GM19324 (cell line): ENCODE measurements around the gene ATP8A1.

Source experiments
- ATAC-seq: cut with Tn5 transposase; IDR thresholded peaks from one replicate; pipeline ENCODE4 v1.9.1; 2021; ENCODE audit warnings: mild to moderate bottlenecking, moderate library complexity; ENCODE audit not compliant: unreplicated experiment, low FRiP score

Gene ATP8A1

DNA sequence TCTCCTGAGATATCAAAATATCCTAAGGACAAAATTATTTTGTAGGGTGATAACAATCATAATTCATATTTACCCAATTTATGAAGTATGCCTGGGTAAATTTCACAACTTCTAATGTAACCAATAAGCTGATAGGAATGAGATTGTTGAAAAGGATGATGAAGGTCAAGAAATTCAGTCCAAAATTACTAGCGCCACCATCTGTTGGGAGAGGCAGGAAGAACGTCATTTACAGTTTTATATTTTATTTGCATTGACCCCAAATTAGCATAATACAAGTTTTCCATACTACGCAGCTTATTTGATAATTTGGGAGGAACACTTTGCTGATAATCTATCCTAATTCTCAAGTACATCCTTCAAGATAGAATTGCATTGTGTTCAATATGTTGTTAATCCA is 78.7 kb downstream of the ATP8A1 start:
- ATAC-seq: no peak

DNA sequence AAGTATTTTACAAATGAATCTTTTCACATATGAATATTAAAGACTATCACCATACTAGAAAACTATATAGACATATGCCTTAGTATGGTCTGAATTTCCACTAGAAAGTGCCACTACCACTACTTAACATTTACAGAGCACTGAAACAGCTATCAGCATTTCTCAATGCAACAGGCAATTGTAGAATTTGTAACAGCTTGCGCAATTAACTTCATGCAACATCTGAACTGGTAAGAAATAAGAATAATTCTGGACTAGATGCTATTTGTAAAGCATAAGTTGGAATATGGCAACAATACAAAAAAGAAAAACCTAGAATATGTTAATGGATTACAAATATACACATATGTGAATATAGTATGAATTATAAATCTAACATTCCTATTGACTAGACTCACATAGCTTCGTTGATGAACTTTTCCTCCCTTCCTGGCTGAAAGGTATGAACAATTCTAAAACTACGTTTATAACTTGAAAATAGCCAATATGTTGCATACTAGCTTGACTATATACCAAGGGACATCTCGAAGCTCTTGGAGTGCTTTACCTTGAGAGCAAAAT is 82.0 kb downstream of the ATP8A1 start:
- ATAC-seq: no peak

DNA sequence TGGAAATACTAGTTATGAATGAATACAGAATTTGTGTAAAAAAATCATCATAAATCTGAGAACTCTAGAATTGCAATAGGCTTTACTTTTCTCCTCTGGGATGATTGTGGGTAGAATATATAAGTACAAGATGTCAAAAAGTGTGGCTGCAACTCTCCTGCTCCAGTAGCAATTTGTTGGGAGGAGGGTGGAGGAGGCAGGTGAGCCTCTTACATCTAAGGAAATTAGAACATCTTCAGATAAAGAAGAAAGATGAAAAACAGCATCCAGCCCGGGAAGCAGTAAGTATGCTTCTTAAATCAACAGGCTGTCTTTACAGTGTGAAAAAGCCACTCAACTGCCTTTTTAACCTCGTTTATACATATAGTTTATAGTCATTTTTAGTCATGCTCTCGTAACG is 83.7 kb downstream of the ATP8A1 start:
- no peak for ATAC-seq

DNA sequence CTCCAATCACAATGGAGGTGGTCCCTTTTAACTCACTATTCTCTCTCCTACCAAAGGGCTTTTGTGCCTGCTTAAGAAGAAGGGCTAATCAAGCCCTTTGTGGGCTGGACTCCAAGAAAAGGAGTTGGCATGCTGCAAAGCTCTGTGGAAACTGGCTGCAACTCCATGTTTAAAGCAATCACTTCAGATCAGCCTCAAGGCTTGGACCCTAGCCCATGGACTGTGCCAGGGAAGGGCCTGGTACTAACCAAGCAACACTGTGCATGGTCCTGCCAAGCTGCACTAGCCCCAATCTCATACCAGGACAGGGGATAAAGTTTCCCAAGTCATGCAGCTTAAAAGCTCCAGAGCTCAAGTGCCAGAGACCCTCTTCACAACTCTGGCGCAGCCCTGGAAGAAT is 86.7 kb downstream of the ATP8A1 start:
- ATAC-seq: no peak

DNA sequence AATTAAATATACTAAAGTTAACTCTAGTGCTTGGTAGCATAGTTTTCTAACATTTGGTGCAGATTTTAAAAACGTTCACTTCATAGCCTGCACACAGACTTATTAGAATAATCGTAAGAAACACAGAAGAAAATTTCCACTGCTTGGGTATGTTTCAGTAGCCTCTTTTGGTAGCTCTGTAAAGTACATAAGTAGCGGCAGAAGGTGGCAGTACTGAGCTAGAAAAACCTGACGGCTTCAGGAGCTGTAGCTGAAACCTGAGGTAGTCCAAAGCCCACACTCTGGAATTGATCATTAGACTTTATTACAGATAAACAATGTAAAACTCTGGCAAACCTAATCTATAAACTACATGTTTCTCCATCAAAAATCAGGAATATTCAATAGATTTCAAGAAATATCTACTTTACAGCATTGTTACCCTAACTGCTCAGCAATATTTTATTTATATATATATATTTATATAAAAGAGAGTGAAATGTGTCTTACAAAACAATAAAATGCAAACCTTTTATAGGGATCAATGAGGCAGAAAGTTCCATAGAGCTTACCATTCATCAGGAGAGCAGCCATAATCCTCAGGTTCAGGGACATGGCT is 88.2 kb downstream of the ATP8A1 start:
- peak; percentile 75 for ATAC-seq

DNA sequence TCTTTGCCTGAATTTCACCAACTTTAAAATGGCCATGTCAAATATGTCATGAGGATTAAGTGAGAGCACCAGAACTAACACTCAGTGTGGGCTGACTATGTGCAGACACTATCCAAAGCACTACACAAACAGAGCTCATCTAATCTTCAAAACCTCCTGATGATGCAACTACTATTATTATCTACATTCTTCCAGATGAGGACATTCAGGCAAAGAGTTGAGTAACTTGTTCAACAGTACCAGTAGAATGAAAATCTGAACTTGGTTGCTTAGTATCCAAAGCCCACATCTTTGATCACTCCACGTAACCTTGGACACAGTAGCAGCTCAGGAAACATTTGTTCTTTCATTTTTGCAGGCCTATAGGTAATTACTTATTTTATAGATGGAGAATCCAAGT is 90.1 kb downstream of the ATP8A1 start:
- ATAC-seq: no peak

DNA sequence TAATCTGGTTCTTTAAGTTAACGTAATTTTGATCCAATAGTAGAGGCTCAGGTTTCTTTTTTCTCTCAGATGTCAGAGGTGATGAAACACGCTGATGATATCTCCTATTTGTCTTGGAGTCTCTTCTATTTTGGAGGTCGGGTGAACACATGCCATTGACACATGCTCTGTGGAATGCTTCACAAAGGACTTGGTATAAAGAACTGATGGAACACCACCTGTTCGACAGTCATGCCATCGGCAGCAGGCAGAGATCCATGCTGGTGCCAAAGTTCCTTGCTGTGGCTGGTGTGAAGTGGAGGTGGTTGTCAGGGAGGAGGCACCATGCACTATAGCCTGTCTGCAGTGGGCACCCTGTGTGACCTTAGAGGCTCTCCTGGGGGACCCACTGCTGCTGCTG is 94.9 kb downstream of the ATP8A1 start:
- ATAC-seq: no peak

DNA sequence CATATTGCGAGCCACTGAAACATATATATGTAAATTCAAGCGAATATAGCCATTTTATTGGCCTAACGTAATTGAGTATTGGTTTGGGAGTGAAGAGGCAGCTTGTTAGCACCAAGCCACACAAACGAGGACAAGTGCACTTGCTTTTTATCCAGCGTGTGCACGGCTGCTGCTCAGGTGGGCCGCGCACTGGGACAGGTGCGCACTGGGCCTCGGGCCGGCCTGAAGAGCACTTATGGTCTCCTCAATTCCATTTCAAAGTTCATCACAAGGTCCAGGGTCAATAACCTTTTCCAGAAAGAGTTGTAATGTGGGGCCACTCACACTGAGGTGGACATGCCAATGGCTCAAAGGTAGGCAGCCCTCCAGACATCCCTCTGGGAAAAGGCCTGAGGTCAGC is 95.9 kb downstream of the ATP8A1 start:
- ATAC-seq: no peak

DNA sequence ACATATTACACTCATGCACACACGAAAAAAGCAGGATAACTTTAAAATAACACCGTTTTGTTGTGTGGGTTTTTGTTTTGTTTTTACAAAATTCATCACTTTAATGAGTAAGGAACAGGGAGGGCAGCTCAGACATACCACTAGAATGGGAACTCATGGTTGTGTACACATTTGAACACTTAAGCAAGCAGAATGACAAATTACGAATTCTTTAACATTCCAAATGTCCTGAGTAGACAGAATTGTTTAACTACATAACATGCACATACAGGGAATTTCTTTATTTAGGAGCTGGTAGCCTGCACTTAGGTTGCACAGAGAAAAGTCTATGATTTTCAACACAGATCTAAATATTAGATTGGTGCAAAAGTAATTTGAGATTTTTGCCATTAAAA is 96.4 kb downstream of the ATP8A1 start:
- ATAC-seq: no peak

DNA sequence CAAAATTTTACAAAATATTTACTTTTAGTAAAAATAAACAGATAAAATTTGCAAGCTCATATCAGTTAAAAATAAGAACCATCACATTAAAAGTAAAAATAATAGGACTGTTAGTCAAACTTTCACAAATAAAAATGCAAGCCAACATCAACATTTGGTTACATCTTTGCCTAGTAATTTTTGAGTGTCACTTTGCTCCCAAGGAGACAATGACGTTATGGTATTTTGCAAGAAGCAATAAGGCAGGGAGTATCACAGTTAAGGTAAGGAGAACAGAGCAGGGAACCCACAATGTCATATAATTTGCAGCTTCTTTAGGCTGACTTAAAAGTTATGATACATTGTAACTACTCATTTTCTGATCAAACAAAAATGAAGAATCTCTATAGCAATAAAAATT is 98.7 kb downstream of the ATP8A1 start:
- no peak for ATAC-seq

DNA sequence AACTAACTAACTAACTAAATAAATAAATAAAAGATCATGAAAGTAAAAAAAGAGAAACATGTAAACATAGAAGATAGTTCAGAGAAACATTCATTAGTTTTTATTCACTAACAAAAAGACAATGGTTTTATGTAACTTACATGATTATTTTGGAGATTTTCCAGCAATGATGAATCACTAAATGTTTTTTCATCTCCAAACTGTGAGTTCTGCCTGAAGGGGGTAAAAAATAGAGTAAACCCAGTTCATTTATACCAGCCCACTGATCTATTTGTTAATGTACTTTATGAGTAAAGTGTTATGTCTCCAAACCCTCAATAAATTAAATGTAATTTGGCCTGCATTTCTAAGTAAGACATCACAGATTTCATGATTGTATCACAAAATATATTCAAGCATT is 101.1 kb downstream of the ATP8A1 start:
- ATAC-seq: no peak

DNA sequence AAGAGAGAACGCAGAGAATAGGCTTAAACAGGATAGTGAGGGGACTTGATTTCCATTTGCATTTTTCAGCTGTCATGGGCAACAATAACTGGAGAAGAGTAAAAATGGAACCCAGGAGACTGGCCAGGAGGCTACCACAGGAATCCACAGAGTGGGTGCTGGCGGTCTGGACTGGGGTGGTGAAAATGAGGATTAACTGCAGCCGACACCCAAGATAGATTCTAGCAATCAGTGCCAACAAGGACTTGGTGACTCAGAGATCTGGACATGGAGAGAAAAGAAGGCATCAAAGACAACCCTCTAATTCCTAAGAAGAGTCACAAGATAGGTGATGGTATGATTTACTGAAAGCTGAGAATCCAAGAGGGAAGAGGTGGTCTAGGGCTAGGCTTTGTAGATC is 102.8 kb downstream of the ATP8A1 start:
- no peak for ATAC-seq

DNA sequence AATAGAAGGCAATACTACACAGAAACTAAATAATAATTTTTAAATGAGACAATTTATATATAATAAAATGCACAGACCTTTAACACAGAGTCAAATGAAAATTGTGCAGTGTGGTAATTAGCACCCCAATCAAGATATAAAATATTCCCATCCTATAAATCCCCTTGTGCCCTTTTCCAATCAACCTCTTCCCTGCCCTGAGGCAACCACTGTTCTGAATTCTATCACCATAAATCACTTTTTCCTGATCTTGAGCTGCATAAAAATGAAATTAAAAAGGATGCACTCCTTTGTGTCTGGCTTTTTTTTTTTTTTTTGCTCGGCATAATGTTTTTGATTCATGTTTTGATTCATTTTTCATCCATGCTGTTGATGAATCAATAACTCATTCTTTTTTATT is 107.0 kb downstream of the ATP8A1 start:
- ATAC-seq: no peak

DNA sequence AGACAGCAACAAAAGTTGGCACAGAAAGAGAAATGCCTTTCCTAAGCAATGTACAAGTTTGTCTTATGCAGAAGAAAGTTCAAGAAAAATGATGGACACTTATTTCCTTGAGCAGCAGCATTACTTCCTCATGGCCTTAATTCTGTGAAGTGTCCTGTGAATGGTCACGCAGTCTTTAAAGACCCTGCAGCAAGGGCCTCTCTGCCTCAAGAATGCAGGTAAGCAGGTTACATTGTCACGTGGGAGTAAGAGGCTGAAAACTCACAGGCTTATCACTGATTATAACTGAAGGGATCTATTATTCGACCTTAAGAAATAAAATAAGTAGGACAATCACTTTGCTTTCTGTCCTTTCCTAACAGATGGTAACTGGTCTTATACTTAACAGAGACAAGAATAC is 109.1 kb downstream of the ATP8A1 start:
- ATAC-seq: no peak

DNA sequence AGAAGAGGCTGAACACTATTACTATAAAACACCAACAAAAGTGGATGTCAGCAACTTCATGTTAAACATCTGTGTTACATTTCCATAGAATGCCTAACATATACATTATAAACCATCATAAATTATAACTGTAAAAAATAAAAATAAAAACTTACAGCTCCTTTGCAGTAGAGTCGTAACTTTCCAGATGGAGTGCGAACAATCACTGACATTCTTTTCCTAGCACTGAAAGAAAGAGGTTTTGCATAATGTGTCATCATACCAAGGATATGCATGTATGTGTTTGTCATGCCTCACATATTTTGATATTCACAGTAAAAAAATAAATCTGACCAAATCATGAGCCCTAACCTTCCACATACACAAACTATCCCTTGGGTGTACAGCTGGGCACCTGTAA is 113.1 kb downstream of the ATP8A1 start:
- ATAC-seq: no peak

DNA sequence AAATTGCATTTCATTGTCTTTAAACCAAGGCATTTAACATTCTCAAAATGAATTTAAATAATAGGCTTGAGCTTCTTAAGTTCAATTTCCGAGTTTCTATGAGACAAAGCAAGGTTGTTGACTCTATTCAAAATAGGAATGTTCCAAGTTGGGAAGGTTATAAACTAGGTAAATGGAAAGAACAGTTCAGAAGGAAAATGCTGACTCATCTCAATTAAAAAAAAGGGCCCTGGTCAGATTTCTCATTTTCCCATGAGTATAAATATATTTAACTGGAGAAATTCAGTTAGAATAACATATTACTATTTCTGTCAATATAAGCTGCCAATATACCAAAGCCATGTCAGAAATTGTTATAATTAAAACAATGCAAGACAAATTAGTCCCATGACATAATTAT is 113.8 kb downstream of the ATP8A1 start:
- no peak for ATAC-seq

DNA sequence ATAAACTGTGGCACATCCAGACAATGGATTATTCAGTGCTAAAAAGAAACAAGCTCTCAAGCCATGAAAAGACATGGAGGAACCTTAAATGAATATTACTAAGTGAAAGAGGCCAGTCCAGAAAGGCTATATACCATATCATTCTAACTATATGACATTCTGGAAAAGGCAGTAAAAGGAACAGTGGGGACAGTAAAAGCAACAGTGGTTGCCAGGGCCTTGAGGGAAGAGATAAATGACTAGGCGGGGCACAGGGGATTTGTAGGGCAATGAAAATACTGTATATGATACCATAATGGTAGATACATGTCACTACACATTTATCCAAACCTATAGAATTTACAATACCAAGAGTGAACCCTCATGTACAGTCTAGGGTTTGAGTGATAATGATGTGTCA is 115.3 kb downstream of the ATP8A1 start:
- no peak for ATAC-seq

DNA sequence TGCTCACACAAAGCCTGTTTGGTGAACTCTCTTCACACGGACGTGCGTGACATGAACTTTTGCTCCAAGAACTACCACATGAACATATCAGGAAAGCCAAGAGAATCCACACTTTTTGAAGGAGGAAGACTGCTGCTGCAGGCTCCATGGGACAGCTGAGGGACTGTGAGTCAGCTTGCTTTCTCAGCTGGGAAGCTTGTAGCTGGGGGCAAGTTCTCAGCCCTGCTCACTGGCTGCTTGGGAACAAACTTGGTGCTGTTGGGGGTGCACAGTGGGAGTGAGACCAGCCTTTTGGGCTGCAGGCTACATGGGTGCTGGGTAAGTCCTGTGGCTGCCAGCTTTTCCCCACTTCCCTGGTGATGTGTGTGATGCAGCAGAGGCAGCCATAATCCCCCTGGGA is 123.9 kb downstream of the ATP8A1 start:
- no peak for ATAC-seq

DNA sequence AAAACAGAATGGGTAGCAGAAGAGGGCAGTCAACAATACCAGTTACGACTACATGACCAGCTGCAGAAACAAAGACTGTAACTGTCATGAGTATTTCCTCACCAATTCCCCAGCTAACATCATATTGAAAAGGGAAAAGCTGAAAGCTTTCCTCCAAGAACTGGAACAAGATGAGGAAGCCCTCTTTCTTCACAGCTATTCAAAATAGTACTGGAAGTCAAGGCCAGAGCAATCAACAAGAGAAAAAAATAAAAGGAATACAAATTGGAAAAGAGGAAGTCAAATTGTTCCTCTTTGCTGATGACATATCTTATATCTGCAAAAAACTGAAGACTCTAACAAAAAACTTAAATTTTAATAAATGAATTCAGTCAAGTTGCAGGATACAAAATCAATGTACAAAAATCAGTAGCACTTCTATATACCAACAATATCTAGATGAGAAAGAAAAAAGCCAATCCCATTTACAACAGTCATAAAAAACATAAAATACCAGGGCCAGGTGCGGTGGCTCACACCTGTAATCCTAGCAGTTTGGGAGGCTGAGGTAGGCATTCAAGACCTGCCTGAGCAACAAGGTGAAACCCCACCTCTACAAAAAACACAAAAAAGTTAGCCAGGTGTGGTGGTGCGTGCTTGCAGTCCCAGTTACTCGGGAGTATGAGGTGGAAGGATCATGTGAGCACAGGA is 125.4 kb downstream of the ATP8A1 start:
- ATAC-seq: no peak

DNA sequence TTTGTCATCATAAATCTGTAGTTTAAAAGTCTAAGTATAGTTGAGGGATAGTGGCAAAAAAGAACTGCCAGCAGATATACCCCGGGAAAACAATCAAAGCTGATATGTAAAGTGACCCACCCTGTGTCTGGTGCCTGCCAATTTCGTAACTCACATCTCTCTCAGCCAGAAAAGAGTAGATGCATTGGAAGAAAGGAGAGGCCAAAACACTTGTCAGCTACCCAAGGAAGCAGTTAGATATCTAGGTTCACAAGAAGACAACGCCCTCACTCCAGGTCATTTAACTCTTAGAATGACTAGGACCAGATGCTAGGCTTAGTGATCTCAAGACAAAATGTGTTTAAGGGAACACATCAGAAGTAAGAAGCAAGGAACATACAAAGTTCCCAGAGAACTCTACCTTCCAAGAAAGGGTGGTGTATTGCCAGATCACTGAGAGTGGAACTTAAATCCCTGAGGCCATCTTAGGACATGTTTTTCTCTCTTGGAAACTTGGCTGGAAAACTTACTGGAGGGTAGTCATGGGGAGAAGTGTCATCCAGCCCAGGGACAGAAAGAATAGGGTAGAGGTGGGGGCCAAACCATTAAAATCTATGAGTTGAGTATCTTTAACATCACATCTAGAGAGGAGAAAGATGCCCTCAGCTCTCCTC is 133.7 kb downstream of the ATP8A1 start:
- ATAC-seq: no peak

DNA sequence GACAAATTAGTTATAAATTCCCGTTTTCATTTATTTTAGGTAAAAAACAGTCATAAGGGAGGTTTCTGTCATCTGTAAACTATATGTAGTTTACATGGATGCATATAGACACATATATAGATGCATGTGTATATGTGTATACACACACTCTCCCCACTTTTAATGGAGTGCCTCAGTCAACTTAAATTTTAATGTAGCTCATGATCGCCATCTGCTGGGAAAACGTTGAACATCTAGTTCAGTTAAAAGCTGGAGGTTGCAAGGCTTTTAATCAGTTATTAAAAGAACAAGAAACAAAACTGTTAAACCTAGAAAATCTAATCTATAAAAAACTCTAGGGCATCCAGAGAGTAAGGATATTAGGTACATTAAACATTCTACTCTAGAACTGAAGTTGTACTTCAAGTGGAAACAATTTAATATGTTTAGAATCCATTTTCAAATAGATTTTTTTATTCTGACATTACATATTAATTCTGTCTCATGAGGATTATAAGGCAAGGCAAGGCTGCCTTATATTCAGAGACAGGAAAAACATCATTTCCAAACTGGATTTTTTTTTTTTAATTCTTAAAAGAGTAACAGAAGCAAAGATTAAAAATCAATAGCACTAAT is 137.0 kb downstream of the ATP8A1 start:
- ATAC-seq: no peak
